ENCODE measurements around the gene BAHCC1.

Gene BAHCC1

DNA sequence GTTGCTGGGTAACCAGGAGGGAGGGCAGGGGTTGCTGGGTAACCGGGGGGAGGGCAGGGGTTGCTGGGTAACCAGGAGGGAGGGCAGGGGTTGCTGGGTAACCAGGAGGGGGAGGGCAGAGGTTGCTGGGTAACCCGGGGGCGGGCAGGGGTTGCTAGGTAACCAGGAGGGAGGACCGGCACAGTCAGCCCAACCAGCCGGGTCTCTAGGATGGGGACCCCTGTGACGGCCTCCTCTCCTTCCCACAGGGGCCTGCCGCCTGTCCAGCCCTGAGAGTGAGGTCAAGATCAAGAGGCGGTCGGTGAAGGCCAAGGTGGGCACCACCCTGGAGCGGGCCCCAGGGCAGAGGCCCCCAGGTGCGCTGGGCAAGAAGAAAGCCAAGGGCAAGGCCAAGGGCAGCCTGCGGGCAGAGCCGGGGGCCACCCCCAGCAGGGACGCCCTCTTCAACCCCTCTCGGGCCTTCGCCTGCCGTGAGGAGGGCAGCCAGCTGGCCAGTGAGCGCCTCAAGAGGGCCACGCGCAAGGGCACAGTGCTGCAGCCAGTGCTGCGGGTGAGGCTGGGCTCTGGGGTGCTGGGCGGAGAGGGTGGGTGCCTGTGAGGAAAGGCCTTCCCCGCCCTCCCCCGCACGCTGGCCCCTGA lies 62.8 kb downstream of the BAHCC1 start:
- Histone ChIP-seq H3K9ac (ENCODE audit: low read length) (no peak overlapping the region), H3F3A (ENCODE audit: insufficient read depth, low read length) (no peaks in the 10 kb centered on the region), H3K36me3 (ENCODE audit: insufficient read depth, low read length) (no peaks in the 10 kb centered on the region), H3K4me1 (ENCODE audit: insufficient read depth, low read length, severe bottlenecking) (no peaks in the 10 kb centered on the region), H3K9me2 (ENCODE audit: low read depth, low read length) (no peaks in the 10 kb centered on the region), H3K9me3 (ENCODE audit: low read length) (no peaks in the 10 kb centered on the region), H3K27ac (ENCODE audit: low read depth, low read length, poor library complexity, severe bottlenecking) (no peak overlapping the region), H3K4me3 (ENCODE audit: low read depth, low read length, poor library complexity, severe bottlenecking) (no peak overlapping the region), H3K4me2 (ENCODE audit: low read length) (no peak overlapping the region), H2AFZ (ENCODE audit: low read length) (no peak overlapping the region), H3K27me3 (ENCODE audit: insufficient read depth, low read length) (peaks cover 3% of the 10 kb centered on the region; the same call in 1 of the 2 replicates), H4K20me1 (ENCODE audit: insufficient read depth, low read length) (no peaks in the 10 kb centered on the region), H3K79me2 (ENCODE audit: insufficient read depth, low read length) (no peaks in the 10 kb centered on the region)
- no peak for TF ChIP-seq EZH2 (IDR thresholded peaks at IDR 0.05; ENCODE audit: borderline replicate concordance, low read length)
- TF ChIP-seq, protein P1, sequence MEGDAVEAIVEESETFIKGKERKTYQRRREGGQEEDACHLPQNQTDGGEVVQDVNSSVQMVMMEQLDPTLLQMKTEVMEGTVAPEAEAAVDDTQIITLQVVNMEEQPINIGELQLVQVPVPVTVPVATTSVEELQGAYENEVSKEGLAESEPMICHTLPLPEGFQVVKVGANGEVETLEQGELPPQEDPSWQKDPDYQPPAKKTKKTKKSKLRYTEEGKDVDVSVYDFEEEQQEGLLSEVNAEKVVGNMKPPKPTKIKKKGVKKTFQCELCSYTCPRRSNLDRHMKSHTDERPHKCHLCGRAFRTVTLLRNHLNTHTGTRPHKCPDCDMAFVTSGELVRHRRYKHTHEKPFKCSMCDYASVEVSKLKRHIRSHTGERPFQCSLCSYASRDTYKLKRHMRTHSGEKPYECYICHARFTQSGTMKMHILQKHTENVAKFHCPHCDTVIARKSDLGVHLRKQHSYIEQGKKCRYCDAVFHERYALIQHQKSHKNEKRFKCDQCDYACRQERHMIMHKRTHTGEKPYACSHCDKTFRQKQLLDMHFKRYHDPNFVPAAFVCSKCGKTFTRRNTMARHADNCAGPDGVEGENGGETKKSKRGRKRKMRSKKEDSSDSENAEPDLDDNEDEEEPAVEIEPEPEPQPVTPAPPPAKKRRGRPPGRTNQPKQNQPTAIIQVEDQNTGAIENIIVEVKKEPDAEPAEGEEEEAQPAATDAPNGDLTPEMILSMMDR (IDR thresholded peaks at IDR 0.05; ENCODE audit: low read length), result no peak

DNA sequence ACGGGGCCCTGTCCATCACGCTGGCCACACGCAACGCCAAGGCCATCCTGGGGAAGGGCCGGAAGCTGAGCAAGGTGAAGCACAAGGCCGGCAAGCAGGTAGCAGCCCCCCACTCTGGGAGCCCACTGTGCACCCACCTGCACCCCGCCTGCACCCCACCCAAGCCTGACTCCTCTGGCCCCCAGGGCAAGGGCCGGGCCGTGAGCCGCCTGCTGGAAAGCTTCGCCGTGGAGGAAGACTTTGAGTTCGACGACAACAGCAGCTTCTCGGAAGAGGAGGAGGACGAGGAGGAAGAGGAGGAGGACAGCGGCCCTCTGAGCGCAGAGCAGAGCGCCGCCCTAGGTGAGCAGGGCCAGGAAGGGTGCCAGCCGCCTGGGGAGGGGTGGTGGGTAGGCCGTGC lies 63.4 kb downstream of the BAHCC1 start:
- H3K27ac ChIP-seq (ENCODE audit: low read depth, low read length, poor library complexity, severe bottlenecking), result no peak overlapping the region
- H3K27me3 ChIP-seq (ENCODE audit: insufficient read depth, low read length), result peaks cover 3% of the 10 kb centered on the region; the same call in 1 of the 2 replicates
- no peak overlapping the region for H3K4me2 ChIP-seq (ENCODE audit: low read length)

DNA sequence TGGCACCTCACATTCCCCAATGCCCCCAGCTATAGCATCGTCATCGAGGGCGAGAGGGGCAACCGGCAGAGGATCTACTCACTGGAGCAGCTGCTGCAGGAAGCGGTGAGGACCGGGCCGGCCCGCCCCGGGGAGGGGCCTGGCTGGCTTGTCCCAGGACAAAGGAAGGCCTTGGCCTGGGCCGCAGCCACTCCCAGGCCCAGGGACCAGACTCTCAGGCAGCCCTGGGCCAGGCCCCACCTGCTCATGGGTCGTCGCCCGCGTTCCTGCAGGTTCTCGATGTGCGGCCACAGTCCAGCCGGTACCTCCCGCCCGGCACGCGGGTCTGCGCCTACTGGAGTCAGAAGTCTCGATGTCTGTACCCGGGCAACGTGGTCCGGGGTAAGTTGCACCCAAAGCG lies 64.0 kb downstream of the BAHCC1 start:
- no peaks in the 10 kb centered on the region for H3K36me3 ChIP-seq (ENCODE audit: insufficient read depth, low read length)
- no peak overlapping the region for H3K9ac ChIP-seq (ENCODE audit: low read length)
- no peak overlapping the region for H2AFZ ChIP-seq (ENCODE audit: low read length)
- no peaks in the 10 kb centered on the region for H3K9me2 ChIP-seq (ENCODE audit: low read depth, low read length)
- H3F3A ChIP-seq (ENCODE audit: insufficient read depth, low read length), result no peaks in the 10 kb centered on the region
- H3K4me3 ChIP-seq (ENCODE audit: low read depth, low read length, poor library complexity, severe bottlenecking), result no peak overlapping the region
- peaks cover 3% of the 10 kb centered on the region; the same call in 1 of the 2 replicates for H3K27me3 ChIP-seq (ENCODE audit: insufficient read depth, low read length)
- no peaks in the 10 kb centered on the region for H3K79me2 ChIP-seq (ENCODE audit: insufficient read depth, low read length)
- TF ChIP-seq, protein P1 (IDR thresholded peaks at IDR 0.05; ENCODE audit: low read length), result no peak
- no peak for TF ChIP-seq EZH2 (IDR thresholded peaks at IDR 0.05; ENCODE audit: borderline replicate concordance, low read length)
- no peaks in the 10 kb centered on the region for H3K9me3 ChIP-seq (ENCODE audit: low read length)
- H3K4me2 ChIP-seq (ENCODE audit: low read length), result no peak overlapping the region
- H3K27ac ChIP-seq (ENCODE audit: low read depth, low read length, poor library complexity, severe bottlenecking), result no peak overlapping the region
- H4K20me1 ChIP-seq (ENCODE audit: insufficient read depth, low read length), result no peaks in the 10 kb centered on the region
- no peaks in the 10 kb centered on the region for H3K4me1 ChIP-seq (ENCODE audit: insufficient read depth, low read length, severe bottlenecking)

More for the DNA sequence above, 63.4 kb downstream of the BAHCC1 start:
- Histone ChIP-seq H3K79me2 (ENCODE audit: insufficient read depth, low read length) (no peaks in the 10 kb centered on the region), H3K4me3 (ENCODE audit: low read depth, low read length, poor library complexity, severe bottlenecking) (no peak overlapping the region), H3K9me2 (ENCODE audit: low read depth, low read length) (no peaks in the 10 kb centered on the region), H4K20me1 (ENCODE audit: insufficient read depth, low read length) (no peaks in the 10 kb centered on the region), H3K36me3 (ENCODE audit: insufficient read depth, low read length) (no peaks in the 10 kb centered on the region), H2AFZ (ENCODE audit: low read length) (no peak overlapping the region), H3K4me1 (ENCODE audit: insufficient read depth, low read length, severe bottlenecking) (no peaks in the 10 kb centered on the region), H3F3A (ENCODE audit: insufficient read depth, low read length) (no peaks in the 10 kb centered on the region), H3K9ac (ENCODE audit: low read length) (no peak overlapping the region), H3K9me3 (ENCODE audit: low read length) (no peaks in the 10 kb centered on the region)
- TF ChIP-seq, protein P1 (IDR thresholded peaks at IDR 0.05; ENCODE audit: low read length), result no peak
- no peak for TF ChIP-seq EZH2 (IDR thresholded peaks at IDR 0.05; ENCODE audit: borderline replicate concordance, low read length)

Measured in OCI-LY1 (cell line).